ENCODE results near the gene CCDC32.

DNA sequence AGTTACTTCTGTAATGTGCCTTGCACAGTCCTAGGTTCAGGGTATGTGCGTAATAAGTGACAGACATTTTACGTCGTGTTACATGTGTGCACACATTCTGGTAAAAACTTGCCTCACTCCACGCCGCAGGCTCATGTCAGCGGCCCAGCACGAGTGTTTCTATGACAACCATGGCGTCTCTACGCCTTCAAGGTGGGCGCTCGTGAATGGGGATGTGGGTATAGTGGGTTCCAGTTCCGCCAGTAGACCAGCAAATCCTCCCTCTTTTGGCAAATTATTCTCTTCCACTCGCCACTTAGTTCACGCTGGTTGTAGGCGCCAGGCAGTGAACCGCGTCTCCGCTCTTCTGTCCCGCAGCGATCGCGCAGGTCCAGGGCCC, 53.8 kb downstream of the CCDC32 start:
- TF ChIP-seq, protein P1, sequence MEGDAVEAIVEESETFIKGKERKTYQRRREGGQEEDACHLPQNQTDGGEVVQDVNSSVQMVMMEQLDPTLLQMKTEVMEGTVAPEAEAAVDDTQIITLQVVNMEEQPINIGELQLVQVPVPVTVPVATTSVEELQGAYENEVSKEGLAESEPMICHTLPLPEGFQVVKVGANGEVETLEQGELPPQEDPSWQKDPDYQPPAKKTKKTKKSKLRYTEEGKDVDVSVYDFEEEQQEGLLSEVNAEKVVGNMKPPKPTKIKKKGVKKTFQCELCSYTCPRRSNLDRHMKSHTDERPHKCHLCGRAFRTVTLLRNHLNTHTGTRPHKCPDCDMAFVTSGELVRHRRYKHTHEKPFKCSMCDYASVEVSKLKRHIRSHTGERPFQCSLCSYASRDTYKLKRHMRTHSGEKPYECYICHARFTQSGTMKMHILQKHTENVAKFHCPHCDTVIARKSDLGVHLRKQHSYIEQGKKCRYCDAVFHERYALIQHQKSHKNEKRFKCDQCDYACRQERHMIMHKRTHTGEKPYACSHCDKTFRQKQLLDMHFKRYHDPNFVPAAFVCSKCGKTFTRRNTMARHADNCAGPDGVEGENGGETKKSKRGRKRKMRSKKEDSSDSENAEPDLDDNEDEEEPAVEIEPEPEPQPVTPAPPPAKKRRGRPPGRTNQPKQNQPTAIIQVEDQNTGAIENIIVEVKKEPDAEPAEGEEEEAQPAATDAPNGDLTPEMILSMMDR (IDR thresholded peaks at IDR 0.05) = no peak
- no peak for TF ChIP-seq EZH2 (IDR thresholded peaks at IDR 0.05; ENCODE audit: borderline replicate concordance, insufficient read depth, low read depth, low read length, poor library complexity, severe bottlenecking)
